COLO829 (cell line): ENCODE measurements around the gene FAM118B.

Source experiments
- DNase-seq: peaks from one replicate; pipeline ENCODE4 v3.0.0; 2012; ENCODE audit warnings: low spot score

The FAM118B gene

GRCh38 chr11:126186708-126187529 lies 24.7 kb upstream of the FAM118B start:
- DNase-seq = no peak

DNA sequence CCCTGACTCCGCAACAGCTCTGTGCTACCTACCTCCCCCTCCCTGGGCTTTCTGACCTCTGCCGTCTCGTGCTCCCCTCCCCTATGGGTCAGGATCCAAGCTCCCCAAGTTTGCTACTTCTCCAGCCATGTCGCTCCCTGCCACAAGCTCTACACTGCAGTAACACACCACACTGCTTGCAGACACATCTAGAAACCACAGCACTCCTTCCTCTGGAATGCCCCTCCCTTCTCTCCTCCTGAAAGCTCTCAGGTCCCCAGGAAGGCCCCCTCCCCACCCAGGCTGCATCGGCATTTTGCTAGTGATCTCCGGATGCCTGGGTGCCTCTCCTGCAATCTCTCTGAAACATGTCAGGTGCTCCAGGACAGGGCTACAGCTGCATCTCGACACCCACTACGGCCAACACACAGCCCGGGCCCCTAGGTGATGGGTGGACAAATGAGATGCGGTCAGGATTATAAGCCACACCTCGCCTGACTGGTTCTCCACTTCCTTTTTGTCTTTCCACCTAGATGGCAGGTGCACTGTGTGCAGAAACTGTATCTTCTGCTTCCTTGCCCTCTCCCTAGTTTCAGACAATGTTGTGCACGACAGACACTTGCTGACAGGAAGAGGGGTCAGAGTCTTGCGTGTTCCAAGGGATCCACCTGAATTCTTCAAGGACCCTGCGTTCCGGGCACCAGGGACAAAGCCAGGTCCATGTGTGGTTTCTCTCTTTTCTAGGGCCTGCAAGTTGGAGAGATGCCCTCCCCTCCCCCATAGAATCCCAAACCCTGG lies 23.1 kb upstream of the FAM118B start:
- DNase-seq = no peak

GRCh38 chr11:126189109-126189929 lies 22.3 kb upstream of the FAM118B start:
- no peak for DNase-seq

DNA sequence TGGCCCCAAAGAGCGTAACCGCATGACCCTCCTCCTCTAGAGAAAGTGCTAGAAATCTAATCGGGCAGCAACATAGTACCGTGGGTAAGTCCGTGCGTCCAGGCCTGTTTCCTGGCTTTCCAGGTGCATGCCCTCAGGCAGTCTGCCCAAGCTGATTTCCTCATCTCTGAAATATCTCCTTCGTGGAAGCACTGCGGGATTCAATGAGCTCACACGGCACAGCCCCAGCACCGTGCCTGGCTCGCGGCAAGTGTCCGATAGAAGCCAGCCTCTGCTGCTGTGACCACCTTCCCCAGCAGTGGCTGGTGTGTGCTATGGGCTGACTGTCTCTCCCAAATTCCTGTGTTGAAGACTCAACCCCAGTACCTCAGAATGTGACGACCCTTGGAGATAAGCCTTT lies 20.8 kb upstream of the FAM118B start:
- DNase-seq = no peak

- DNase-seq = no peak
Measured at GRCh38 chr11:126191379-126192073, 20.1 kb upstream of the FAM118B start.

- DNase-seq = no peak
Measured at GRCh38 chr11:126192361-126192760, 19.2 kb upstream of the FAM118B start.

DNA sequence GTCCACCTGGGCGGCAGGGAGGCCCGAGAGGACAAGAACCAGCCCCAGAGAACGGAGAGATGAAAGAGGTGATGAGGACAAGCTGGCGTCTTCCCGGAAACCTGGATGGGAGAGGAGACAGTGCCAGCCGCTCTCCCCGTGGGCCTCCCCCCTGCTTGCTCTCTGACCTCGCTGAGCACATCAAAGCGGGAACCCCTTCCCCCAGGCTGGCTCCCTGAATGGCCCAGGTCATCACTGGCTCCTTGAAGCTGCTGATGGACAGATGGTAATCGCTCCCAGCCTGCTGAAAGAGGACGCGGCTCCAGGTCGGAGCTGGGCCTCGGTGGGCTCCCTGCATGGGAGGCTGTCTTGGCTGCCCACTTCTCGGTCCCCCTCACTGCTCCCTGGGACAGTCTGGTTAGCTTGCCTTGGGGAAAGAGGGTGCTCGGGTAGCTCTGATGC lies 18.5 kb upstream of the FAM118B start:
- no peak for DNase-seq

DNA sequence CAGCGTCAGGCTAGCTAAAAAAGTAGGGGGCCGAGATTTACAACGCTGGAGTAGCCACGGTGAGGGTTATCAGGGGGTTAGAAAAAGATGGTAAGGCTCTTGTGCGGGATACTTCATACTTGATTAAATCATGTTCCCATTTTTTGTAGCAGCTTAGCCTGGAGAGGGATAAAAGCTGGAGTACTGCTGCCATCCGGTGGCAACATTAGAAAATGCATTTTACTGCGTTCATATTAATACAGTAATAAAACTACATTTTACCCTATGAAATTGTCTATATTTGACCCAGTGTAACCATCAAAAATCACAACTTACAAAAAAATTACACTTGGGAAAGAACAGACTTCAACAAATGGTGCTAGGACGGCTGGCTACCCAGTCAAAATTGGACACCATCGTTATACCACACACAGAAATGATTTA lies 17.4 kb upstream of the FAM118B start:
- DNase-seq = peak; percentile 47

GRCh38 chr11:126195119-126195518 lies 16.5 kb upstream of the FAM118B start:
- no peak for DNase-seq

DNA sequence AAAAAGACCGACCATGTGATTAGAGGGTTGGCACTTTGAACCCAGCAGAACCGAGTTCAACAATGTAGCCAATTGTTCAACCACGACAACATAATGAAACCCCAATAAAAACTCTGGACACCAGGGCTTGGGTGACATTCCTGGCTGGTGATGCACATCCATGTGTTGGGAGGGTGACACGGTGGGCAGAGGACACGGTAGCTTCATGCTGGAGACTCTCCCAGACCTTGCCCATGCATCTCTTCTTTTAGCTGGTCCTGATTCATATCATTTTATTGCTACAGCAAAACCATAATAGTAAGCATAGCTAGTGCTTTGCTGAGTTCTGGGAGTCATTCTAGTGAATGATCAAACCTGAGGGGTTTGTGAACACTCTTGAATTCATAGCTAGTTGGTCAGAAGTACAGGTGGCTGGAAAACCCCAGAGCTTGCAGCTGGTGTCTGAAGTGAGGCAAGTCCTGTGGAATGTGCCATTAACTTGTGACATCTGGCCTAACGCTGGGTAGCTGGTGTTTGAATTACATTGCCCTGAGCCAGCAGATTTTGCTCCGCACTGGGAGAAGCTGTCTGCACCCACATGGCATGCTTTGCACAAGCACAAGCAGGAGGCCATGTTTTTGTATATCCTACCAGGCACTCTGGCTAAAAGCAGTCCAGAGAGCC lies 14.2 kb upstream of the FAM118B start:
- no peak for DNase-seq

DNA sequence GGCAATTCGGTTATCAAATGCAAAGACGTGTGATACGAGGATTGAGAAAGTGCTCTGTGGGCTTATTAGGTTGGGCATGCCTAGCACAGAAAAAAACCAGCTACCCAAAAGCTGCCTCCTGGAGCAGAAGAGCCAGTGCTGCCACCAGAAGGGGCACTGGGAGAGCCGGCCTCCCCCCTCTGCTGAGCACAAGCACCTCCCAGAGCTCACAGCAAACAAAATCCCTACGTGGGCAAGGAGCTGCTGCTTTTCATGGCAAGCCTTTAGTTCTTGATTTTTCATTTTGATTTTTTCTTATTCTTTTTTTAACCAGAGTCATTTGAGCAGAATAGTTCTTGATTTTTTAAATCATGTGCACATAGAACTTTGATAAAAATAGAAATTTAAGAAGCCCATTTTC lies 12.9 kb upstream of the FAM118B start:
- no peak for DNase-seq

- DNase-seq = no peak
Measured at GRCh38 chr11:126202646-126203359, 8.8 kb upstream of the FAM118B start.

DNA sequence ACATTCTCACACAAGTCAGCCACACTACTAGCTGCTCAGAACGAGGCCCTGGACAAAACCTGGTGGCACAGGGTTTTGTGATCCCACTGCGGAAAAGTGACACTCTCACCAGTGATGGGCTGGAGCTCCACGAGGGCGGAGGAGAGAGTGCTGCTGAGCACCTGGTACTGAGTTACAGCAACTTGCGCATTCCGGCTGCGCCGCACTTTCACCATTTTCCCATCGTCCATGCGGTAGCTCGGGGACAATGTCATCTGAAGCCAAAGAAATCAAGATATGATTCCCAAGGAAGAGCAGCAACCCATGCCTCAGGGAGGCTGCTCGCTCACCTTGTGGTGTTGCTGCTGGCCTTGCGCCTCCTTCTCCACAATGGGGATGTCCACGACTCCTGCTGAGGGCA lies 6.2 kb upstream of the FAM118B start:
- no peak for DNase-seq

DNA sequence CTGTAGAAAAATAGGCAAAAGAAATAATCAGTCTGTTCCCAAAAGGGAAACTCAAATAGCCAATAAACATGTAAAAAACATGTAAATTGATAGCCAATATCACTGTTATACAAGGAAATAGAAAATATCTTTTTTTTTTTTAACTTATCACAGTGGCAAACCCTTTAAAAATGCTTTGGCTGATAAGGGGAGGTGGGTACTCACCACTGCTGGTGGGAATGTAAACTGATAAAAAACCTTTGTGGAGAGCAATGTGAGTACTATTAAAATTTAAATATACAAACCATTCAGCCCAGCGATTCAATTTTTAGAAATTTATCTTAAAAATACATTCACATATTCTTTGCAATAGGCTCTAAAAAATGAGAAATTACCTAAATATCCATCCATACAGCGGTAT lies 3.7 kb upstream of the FAM118B start:
- no peak for DNase-seq

GRCh38 chr11:126210871-126211235 lies 729 bp upstream of the FAM118B start:
- no peak for DNase-seq

DNA sequence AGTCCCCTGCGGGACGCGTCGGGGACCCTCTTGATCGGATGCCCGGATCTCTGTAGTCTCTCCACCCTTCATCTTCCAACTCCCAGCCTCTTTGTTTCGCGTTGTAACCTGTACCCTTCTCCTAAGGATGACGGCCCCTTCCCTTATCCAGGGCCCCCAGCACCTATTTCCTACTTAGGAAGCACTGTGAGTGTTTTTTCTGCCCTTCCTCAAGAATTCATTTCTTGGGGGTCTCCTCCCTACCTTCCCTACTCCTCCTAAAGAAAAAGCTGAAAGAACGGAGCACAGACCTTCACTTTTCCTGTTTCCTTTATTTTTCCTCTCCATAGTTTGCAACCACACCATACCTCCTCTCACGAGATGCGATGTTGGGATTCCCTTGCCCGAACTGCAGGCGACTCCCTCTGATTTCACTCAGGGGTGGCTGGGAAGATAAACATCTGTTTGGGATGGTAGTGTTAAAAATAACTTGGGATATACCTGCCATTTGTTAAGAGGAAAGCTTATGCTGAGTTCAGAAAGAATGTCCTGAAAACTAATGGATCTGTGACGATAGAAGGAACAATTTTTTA lies 593 bp downstream of the FAM118B start:
- DNase-seq = no peak

DNA sequence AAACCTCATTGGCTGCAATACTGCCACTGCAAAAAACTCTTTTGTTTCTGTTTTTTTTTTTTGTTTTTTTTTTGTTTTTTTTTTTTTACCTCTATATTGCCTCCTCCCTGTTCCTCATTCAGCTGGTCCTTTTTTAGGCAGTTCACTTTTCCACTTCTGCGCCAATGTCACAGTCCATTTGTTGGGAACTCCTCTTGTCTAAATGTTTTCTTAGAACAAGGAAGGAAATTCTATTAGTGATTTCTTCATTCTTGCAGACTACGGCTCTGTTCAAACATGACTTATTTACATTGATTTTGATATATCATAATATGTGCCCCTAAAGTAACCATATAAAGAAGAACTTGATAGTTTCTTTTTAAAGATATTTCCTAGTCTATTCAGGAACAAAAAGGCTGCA lies 2.9 kb downstream of the FAM118B start:
- no peak for DNase-seq

- no peak for DNase-seq
Measured at GRCh38 chr11:126214841-126215240, 3.3 kb downstream of the FAM118B start.

DNA sequence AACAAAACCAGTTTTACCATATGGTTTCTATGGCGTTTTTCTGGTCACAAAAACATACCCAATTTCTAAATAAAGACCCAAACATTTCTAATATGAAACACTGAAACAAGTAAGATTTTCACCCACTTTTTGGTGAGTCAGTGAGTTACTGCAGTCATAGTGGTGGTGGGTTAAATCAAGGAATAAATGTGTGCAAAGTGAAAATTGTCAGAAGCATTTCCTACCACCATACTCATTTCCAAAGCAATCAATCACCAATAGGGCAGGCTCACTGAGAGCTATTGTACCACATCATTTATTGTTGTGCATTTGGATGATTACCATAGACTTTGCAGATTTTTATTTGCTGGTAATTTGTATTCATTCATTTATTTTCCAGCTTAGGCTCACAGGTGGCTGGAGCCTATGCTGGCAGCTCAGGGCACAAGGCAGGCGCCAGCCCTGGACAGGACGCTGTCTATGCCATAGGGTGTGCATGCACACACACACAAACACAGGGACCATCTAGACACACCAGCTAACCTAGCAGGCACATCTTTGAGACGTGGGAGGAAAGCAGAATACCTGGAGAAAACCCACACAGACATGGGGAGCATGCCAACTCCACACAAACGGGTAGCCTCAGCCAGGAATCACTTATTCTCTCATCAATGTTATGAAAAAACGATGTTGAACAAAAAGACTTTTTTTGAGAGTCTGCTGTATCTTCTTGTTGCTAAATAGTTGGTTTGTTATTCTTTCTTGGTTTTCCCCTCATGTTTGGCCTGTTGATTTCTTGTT lies 5.1 kb downstream of the FAM118B start:
- DNase-seq = no peak

DNA sequence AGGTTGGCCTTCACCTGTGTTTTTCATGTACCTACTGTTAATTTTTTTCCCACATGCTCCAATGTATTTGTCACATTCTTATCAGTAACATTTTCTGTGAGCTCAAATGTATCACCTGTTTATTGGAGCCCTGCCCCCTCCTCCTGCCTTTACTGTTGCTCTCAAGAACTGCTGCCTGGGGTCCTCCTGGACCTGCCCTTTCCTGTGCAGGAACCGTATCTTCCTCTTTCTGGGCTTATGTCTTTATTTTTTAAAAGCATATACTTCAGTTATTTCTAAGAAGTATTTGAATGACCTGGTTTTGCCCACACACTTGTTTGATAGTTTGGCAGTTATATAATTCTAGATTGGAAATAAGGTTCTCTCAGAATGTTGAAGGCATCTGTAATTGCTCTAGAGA lies 5.9 kb downstream of the FAM118B start:
- DNase-seq = no peak
